Pericardium fibroblast (primary cell): ENCODE results near the gene VSIG10L2. TPM values are rescaled to one million over a fixed set of nuclear protein-coding genes. Genes with fewer than 3 reads are reported as not detected.

ENCODE experiments used
- total RNA-seq: library from RNA; depleted of rRNA; stranded (reverse); fragments of >200 nt; gene quantifications from 2 replicates; pipeline ENCODE4 v1.2.3, GENCODE V29; 2015

Gene VSIG10L2
- total RNA-seq, result under 0.01 TPM in 1 of 2 replicates, not detected in the other

GRCh38 chr11:125945797-125946520 lies at the start of gene VSIG10L2:
TSS of gene VSIG10L2 (plus strand) at chr11:125946044. CDS start at chr11:125946056, 12 bp downstream.

GRCh38 chr11:125902927-125903710 lies 42.7 kb upstream of the VSIG10L2 start, which contains the start of gene PUS3:
TSS of gene PUS3 (minus strand) at chr11:125903206. CDS start at chr11:125896284, 6,922 bp downstream.

GRCh38 chr11:125903711-125904659 lies 41.9 kb upstream of the VSIG10L2 start, which contains the start of gene DDX25:
TSS of gene DDX25 (plus strand) at chr11:125904508. CDS start at chr11:125904518, 10 bp downstream.

Other genes with a start within 250 kb of the VSIG10L2 start
- gene PATE1, start 199.8 kb upstream of the VSIG10L2 start, total RNA-seq, result not detected in 2 replicates
- gene PATE2, start 167.2 kb upstream of the VSIG10L2 start, total RNA-seq, result not detected in 2 replicates
- gene PATE3, start 157.9 kb upstream of the VSIG10L2 start, total RNA-seq, result not detected in 2 replicates
- gene PATE4, start 112.7 kb upstream of the VSIG10L2 start, total RNA-seq, result not detected in 2 replicates
- 2.1 and 5.3 TPM in 2 replicates for gene HYLS1, start 58.4 kb upstream of the VSIG10L2 start, total RNA-seq
- gene PUS3, start 42.8 kb upstream of the VSIG10L2 start, total RNA-seq, result 8.2 and 12.8 TPM in 2 replicates
- 0.09 TPM in 1 of 2 replicates, not detected in the other for gene DDX25, start 41.5 kb upstream of the VSIG10L2 start, total RNA-seq
- gene CDON, start 116.8 kb downstream of the VSIG10L2 start, total RNA-seq, result 49.0 and 81.3 TPM in 2 replicates